Measurements from ENCODE around the gene PIAS4. TPM values are rescaled to one million over a fixed set of nuclear protein-coding genes. Genes with fewer than 3 reads are reported as not detected.
A peak's percentile ranks its signal among the peaks of the same experiment; 100 is the strongest.

PIAS4 gene
- total and polyA plus RNA-seq, 2 donors (not counting 3 experiments of a cell fraction or from before 2014, with no cell fraction given), result 26.2 to 46.2 TPM

- POLR2A ChIA-PET, result interaction anchor here (0.7 kb wide), 1 partner anchor 11 kb away, joined by 3 read pairs; no protein-coding TSS in a partner anchor
- dilution Hi-C loops (cut with MboI; ENCODE audit: extremely low pct_ligation_motif_present, low sequenced_read_pairs), result no loop called here
- peak within 1 kb of the TSS; percentile 11 for H3K27ac ChIP-seq (ENCODE audit: insufficient read depth, low read depth, low read length)
These were observed 59.3 kb downstream of the PIAS4 start, which contains the start of gene ZBTB7A for GRCh38 chr19:4066682-4067395. ZBTB7A (minus strand) TSS chr19:4066899; CDS start chr19:4055232, 11,667 bp downstream.

GRCh38 chr19:4067396-4068046 is 60.0 kb downstream of the PIAS4 start:
- Histone ChIP-seq H3K9ac (replicated peaks; ENCODE audit: extremely low read depth, insufficient read depth, low read length) (no peak overlapping the region), H3K79me2 (ENCODE audit: control insufficient read depth, insufficient read depth, low read length) (peaks cover 29% of the 10 kb centered on the region), H3K4me2 (ENCODE audit: insufficient read depth, low read length) (peak overlapping the region; percentile 57), H3K27me3 (ENCODE audit: control insufficient read depth in 2 of 2, insufficient read depth in 2 of 2, low read length in 2 of 2) (no peaks in the 10 kb centered on the region), H2AFZ (ENCODE audit: low read depth, low read length) (peak overlapping the region; percentile 57), H3K36me3 (ENCODE audit: control insufficient read depth in 2 of 2, extremely low read depth in 1 of 2, insufficient read depth in 2 of 2, low read length in 2 of 2) (peaks cover 0 to 5% of the 10 kb centered on the region in 2 experiments), H3K9me1 (replicated peaks; ENCODE audit: control insufficient read depth, extremely low read depth, insufficient read depth, low read length) (no peaks in the 10 kb centered on the region), H3K4me1 (ENCODE audit: control insufficient read depth, extremely low read depth, insufficient read depth, low read length) (peaks cover 5% of the 10 kb centered on the region), H3K9me3 (replicated peaks; ENCODE audit: control insufficient read depth, insufficient read depth, low read length) (no peaks in the 10 kb centered on the region), H4K20me1 (replicated peaks; ENCODE audit: control insufficient read depth, extremely low read depth, insufficient read depth, low read length) (no peaks in the 10 kb centered on the region), H3K4me3 (replicated peaks in 1 of 3; ENCODE audit: insufficient read depth in 1 of 3, low read depth in 1 of 3, low read length in 3 of 3) (peak overlapping the region; percentile 34 to 98 (median 95)), H3K27ac (ENCODE audit: insufficient read depth, low read depth, low read length) (no peak overlapping the region)
- dilution Hi-C loops (cut with MboI; ENCODE audit: extremely low pct_ligation_motif_present, low sequenced_read_pairs), result no loop called here
- no TSS peak for BruUV-seq (replicated peaks)
- POLR2A ChIA-PET, result interaction anchor here (0.7 kb wide), 1 partner anchor 10 kb away, joined by 3 read pairs; no protein-coding TSS in a partner anchor
- FAIRE-seq (peak; percentile 28), DNase-seq (ENCODE audit: low read depth, low spot score) (peak; percentile 39)
- peak; percentile 6 for TF ChIP-seq POLR2A (IDR thresholded peaks at IDR 0.05; ENCODE audit: low read depth, low read length)
- TF ChIP-seq MAX (IDR thresholded peaks at IDR 0.05; ENCODE audit: insufficient read depth, insufficient read length), result no peak
- no peak for TF ChIP-seq JUN (IDR thresholded peaks at IDR 0.05; ENCODE audit: borderline replicate concordance, insufficient read depth, insufficient read length, low read depth)
- intact Hi-C loops (cut with micrococcal nuclease), result loop anchor here (2.0 to 5.0 kb wide), 4 partner anchors 55 to 100 kb away; partner anchors contain the start of genes EEF2 and MAP2K2
- CTCF ChIA-PET, result no interaction called here

More at GRCh38 chr19:4066682-4067395, 59.3 kb downstream of the PIAS4 start, which contains the start of gene ZBTB7A:
- peaks cover 0 to 5% of the 10 kb centered on the region in 2 experiments for H3K36me3 ChIP-seq (ENCODE audit: control insufficient read depth in 2 of 2, extremely low read depth in 1 of 2, insufficient read depth in 2 of 2, low read length in 2 of 2)
- peak within 1 kb of the TSS; percentile 45 for H3K9ac ChIP-seq (replicated peaks; ENCODE audit: extremely low read depth, insufficient read depth, low read length)
- CTCF ChIA-PET, result interaction anchor here (1.0 to 1.2 kb wide), 2 partner anchors 73 to 90 kb away, joined by 3 to 9 read pairs; no protein-coding TSS in a partner anchor
- FAIRE-seq (no peak), DNase-seq (ENCODE audit: low read depth, low spot score) (peak; percentile 63)
- intact Hi-C loops (cut with micrococcal nuclease), result loop anchor here (2.0 to 5.0 kb wide), 4 partner anchors 55 to 100 kb away; partner anchors contain the start of genes EEF2 and MAP2K2
- peak within 1 kb of the TSS; percentile 57 for H2AFZ ChIP-seq (ENCODE audit: low read depth, low read length)
- H3K4me2 ChIP-seq (ENCODE audit: insufficient read depth, low read length), result peak within 1 kb of the TSS; percentile 57
- no peaks in the 10 kb centered on the region for H3K27me3 ChIP-seq (ENCODE audit: control insufficient read depth in 2 of 2, insufficient read depth in 2 of 2, low read length in 2 of 2)
- H3K4me3 ChIP-seq (replicated peaks in 1 of 3; ENCODE audit: insufficient read depth in 1 of 3, low read depth in 1 of 3, low read length in 3 of 3), result peak within 1 kb of the TSS; percentile 48 to 98 (median 95)
- peak; percentile 52 for TF ChIP-seq POLR2AphosphoS5 (IDR thresholded peaks at IDR 0.05; ENCODE audit: insufficient read depth, low read depth, low read length)
- no peak for TF ChIP-seq MYC (IDR thresholded peaks at IDR 0.05; ENCODE audit: low read depth, low read length)
- TF ChIP-seq GATA2 (IDR thresholded peaks at IDR 0.05; ENCODE audit: insufficient read depth, insufficient read length, low read depth, low read length), result no peak
- peaks cover 5% of the 10 kb centered on the region for H3K4me1 ChIP-seq (ENCODE audit: control insufficient read depth, extremely low read depth, insufficient read depth, low read length)
- no peaks in the 10 kb centered on the region for H4K20me1 ChIP-seq (replicated peaks; ENCODE audit: control insufficient read depth, extremely low read depth, insufficient read depth, low read length)
- no peaks in the 10 kb centered on the region for H3K9me1 ChIP-seq (replicated peaks; ENCODE audit: control insufficient read depth, extremely low read depth, insufficient read depth, low read length)
- no TSS peak for BruUV-seq (replicated peaks)
- H3K79me2 ChIP-seq (ENCODE audit: control insufficient read depth, insufficient read depth, low read length), result peaks cover 35% of the 10 kb centered on the region
- no peaks in the 10 kb centered on the region for H3K9me3 ChIP-seq (replicated peaks; ENCODE audit: control insufficient read depth, insufficient read depth, low read length)
